Mucosa of descending colon (tissue), 3 donors: ENCODE measurements around the gene HTRA2. TPM values are rescaled to one million over a fixed set of nuclear protein-coding genes. Genes with fewer than 3 reads are reported as not detected.

Source experiments
- ATAC-seq: fragments of 200-7000 bp; cut with Tn5 transposase; one replicate; pipeline ENCODE4 v1.9.1; 2020; ENCODE audit warnings: mild to moderate bottlenecking, moderate library complexity
- DNase-seq, 3 donors: peaks; one replicate each; pipeline ENCODE4 v3.0.0-alpha.2; 2020
- H3K36me3 ChIP-seq: fragments of 200-600 bp; one replicate; pipeline ENCODE4 v1.8.0; 2021; ENCODE audit warnings: low read depth, mild to moderate bottlenecking
- H3K4me1 ChIP-seq: fragments of 200-600 bp; one replicate; pipeline ENCODE4 v1.8.0; 2021; ENCODE audit warnings: low read depth, mild to moderate bottlenecking
- H3K4me3 ChIP-seq: fragments of 200-600 bp; one replicate; pipeline ENCODE4 v1.8.0; 2021; ENCODE audit warnings: mild to moderate bottlenecking
- H3K9me3 ChIP-seq: fragments of 200-600 bp; one replicate; pipeline ENCODE4 v1.8.0; 2021; ENCODE audit warnings: mild to moderate bottlenecking
- CTCF ChIP-seq: fragments of 200-600 bp; IDR thresholded peaks from one replicate; pipeline ENCODE4 v1.8.0; 2022; ENCODE audit warnings: antibody characterized with exemption, mild to moderate bottlenecking
- intact Hi-C, 2 donors: fragments of 100-400 bp; cut with DNase I in 1 of 2; cut with micrococcal nuclease in 1 of 2; formaldehyde crosslinking; loops; one replicate each; pipeline versions ENCODE4 v1.11.0 to v1.11.1; 2022; cut with DNase I, micrococcal nuclease
- total RNA-seq, 3 donors: library from RNA; stranded (reverse); fragmentation: NEBNext Ultra II Directional in 2 of 3; extraction: Animal tissue kit (Norgen Biotek cat#: 25700) in 2 of 3; gene quantifications; one replicate each; pipeline versions ENCODE4 v1.2.1 to v1.2.4, GENCODE V29; 2021 to 2023
- donor health status: DM: no; HTN: no; CAD: no; lungs with moderate emphysema.
- donor health status: DM: no; HTN: no; CAD: no.
- donor health status: DM: no; HTN: yes; CAD: no.

The HTRA2 gene
- total RNA-seq, 3 donors from 2014 or later, result 22.2 to 37.1 (median 23.3) TPM

DNA sequence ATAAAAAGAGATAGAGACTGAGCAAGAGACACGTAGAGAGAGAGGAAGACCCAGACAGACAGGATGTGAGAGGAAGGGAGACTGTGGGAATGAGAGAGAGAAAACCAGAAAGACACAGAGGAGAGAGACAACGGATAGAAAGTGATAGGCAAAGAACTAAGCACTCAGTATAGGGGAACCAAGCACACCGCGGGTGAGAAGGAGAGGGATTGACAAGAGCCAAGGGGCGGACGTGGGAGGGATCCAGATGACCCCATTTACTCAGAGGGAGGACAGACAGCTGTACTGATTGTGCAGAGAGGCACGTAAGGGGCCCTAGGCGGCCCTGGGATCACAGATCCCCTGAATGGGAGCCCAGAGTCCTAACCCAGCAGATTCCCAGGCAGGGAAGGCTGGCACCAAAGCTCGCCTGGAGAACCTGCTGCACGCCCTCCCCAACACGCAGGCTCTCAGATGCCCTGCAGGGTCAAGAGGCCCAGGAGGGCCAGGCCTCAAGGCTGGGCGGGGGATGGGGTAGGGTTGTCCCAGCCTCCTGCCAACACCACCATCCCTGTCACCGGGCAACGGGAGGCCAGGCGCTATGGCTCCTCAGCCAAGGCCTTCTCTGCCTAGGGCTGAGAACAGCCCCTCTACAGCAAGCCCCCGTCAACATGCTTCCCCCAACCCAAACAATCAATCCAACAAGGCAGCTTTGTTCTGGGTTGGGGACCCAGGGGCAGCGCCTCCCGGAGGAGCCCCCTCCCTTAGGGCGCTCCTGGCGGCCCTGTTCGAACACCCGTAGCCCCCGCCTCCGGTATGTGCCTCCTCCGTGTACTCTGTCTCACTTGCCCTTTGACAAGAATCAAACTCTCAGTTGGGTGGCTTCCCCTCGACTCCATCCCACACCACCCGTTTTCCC, 23.4 kb downstream of the HTRA2 start:
- no peaks in the 10 kb centered on the region for H3K36me3 ChIP-seq
- peaks cover 26% of the 10 kb centered on the region for H3K4me1 ChIP-seq
- no peak for TF ChIP-seq CTCF
- intact Hi-C loops, result no loop called here
- DNase-seq (peak in 2 of 3 donors; percentile 28 to 61), ATAC-seq (no peak)
- no peaks in the 10 kb centered on the region for H3K9me3 ChIP-seq
- H3K4me3 ChIP-seq, result no peak overlapping the region

DNA sequence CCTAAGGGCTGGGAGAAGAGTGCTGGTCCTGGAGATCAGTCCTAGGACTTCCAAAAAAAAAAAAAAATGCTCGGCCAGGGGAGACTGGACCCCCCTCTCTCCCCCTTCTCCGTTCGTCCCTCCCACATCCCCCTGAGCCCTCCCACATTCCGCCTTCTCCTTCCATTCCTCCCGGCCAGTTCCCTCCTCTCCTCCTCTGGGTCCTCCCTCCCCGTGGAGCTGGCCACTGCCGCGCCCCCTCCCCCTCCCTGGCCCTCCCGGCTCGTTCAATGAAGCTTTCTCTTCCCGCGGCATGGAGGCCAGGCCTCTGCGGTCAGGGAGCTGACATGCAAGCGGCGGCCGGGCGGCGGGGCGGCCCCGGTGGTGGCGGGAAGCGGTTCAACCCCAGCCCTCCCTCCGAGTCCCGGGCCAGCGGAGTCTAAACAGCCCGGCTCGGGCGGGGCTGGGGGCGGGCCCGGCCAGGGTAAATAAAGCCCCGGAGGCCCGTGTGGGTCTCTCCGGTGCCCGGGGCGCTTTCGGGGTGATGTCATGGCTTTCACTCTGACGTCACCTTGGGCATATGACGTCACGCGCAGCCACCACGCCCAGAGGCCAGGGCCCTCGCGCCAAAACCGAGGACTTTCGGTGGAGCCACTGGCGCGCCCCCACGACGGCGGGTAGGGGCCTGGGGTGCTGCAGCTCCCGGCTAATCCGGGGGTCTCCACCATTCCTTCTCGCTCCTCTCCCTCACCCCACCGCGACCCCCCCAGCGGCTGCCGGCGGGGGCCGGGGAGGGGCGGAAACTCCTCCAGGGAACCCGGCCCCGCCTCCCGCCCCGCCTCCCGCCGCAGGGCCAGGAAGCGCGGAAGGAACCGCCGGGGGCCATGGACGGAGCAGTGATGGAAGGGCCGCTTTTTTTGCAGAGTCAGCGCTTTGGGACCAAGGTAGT, 24.4 kb downstream of the HTRA2 start, which contains the start of the genes DOK1 and LOXL3:
TSS of gene DOK1 (plus strand) at position 829 of the 928 bp plus-strand sequence. CDS start at position 864, 35 bp downstream.
TSS of gene LOXL3 (minus strand) at position 51 of the 928 bp plus-strand sequence. CDS start 1,308 bp downstream, outside the sequence.
- intact Hi-C loops, result no loop called here
- no peaks in the 10 kb centered on the region for H3K36me3 ChIP-seq
- DNase-seq (peak; percentile 93 to 96 (median 94)), ATAC-seq (peak; percentile 87)
- peaks cover 27% of the 10 kb centered on the region for H3K4me1 ChIP-seq
- no peak for TF ChIP-seq CTCF
- no peaks in the 10 kb centered on the region for H3K9me3 ChIP-seq
- peak within 1 kb of the TSS; percentile 38 for H3K4me3 ChIP-seq

GRCh38 chr2:74554820-74555531, 25.2 kb downstream of the HTRA2 start:
- TF ChIP-seq CTCF, result no peak
- peak; percentile 78 for ATAC-seq
- Histone ChIP-seq H3K4me1 (peaks cover 21% of the 10 kb centered on the region), H3K4me3 (peak overlapping the region; percentile 38), H3K9me3 (no peaks in the 10 kb centered on the region), H3K36me3 (no peaks in the 10 kb centered on the region)
- intact Hi-C loops, result no loop called here
- peak; percentile 63 to 82 (median 77) for DNase-seq

- Histone ChIP-seq H3K36me3 (no peaks in the 10 kb centered on the region), H3K9me3 (no peaks in the 10 kb centered on the region), H3K4me3 (no peak overlapping the region), H3K4me1 (peaks cover 24% of the 10 kb centered on the region)
- DNase-seq (peak in 2 of 3 donors; percentile 34 to 60), ATAC-seq (peak; percentile 1)
- no peak for TF ChIP-seq CTCF
- intact Hi-C loops, result no loop called here
These were observed 25.9 kb downstream of the HTRA2 start for GRCh38 chr2:74555610-74556103.

GRCh38 chr2:74556159-74556558, 26.4 kb downstream of the HTRA2 start:
- H3K36me3 ChIP-seq, result no peaks in the 10 kb centered on the region
- no peak for ATAC-seq
- intact Hi-C loops, result no loop called here

More at GRCh38 chr2:74556159-74556558, 26.4 kb downstream of the HTRA2 start:
- H3K4me3 ChIP-seq, result no peak overlapping the region
- no peak for TF ChIP-seq CTCF
- H3K4me1 ChIP-seq, result peaks cover 24% of the 10 kb centered on the region
- DNase-seq, result peak in 1 of 3 donors; percentile 51
- H3K9me3 ChIP-seq, result no peaks in the 10 kb centered on the region
